Caco-2 (cell line): Measurements from ENCODE around the gene CCDC188. TPM values are rescaled to one million over a fixed set of nuclear protein-coding genes. Genes with fewer than 3 reads are reported as not detected.

ENCODE experiments used
- BruUV-seq: library from RNA; stranded (reverse); fragments of 400-500 nt; replicated peaks from 2 replicates; lab custom pipeline; 2021; lab: Mats Ljungman, UMichigan
- CTCF ChIA-PET: fragments of 300-600 bp; sonication (Branson Sonifier 250); formaldehyde crosslinking; loops from one replicate; lab custom pipeline; 2022; ENCODE audit warnings: antibody characterized with exemption; lab: Charles Lee
- POLR2A ChIA-PET: fragments of 300-600 bp; sonication (Branson Sonifier 250); formaldehyde crosslinking; loops from one replicate; lab custom pipeline; 2022; ENCODE audit warnings: antibody characterized with exemption; lab: Charles Lee
- DNase-seq, 2 experiments: peaks; one replicate each; pipeline versions ENCODE4 v3.0.0 to v3.0.0-alpha.2; 2020 to 2022
- H3K27me3 ChIP-seq: replicated peaks from 2 replicates; pipeline ENCODE4 v1.6.0; 2011; ENCODE audit warnings: low read length; ENCODE audit not compliant: control insufficient read depth, insufficient read depth
- H3K36me3 ChIP-seq: 2 replicates; pipeline ENCODE4 v1.5.1; 2011; ENCODE audit warnings: low read length; ENCODE audit not compliant: control insufficient read depth, insufficient read depth
- H3K4me1 ChIP-seq: fragments of 250-450 bp; sonication (Bioruptor Pico); 2 replicates; pipeline ENCODE4 v1.5.1; 2020; ENCODE audit warnings: mild to moderate bottlenecking
- H3K4me3 ChIP-seq: 2 replicates; pipeline ENCODE4 v1.5.1; 2011; ENCODE audit warnings: low read depth, mild to moderate bottlenecking, control low read depth, low read length
- H3K9me3 ChIP-seq: fragments of 250-450 bp; sonication (Bioruptor Pico); 2 replicates; pipeline ENCODE4 v1.5.1; 2020; ENCODE audit warnings: mild to moderate bottlenecking, moderate library complexity
- H3K27ac Mint-ChIP-seq: one replicate; pipeline ENCODE4 v1.8.0; 2022; ENCODE audit warnings: mixed read lengths; ENCODE audit not compliant: unreplicated experiment
- H3K27me3 Mint-ChIP-seq: one replicate; pipeline ENCODE4 v1.8.0; 2022; ENCODE audit warnings: mixed read lengths; ENCODE audit not compliant: insufficient read depth, unreplicated experiment
- H3K36me3 Mint-ChIP-seq: one replicate; pipeline ENCODE4 v1.8.0; 2022; ENCODE audit warnings: mild to moderate bottlenecking, mixed read lengths; ENCODE audit not compliant: insufficient read depth, unreplicated experiment
- H3K4me1 Mint-ChIP-seq: one replicate; pipeline ENCODE4 v1.8.0; 2022; ENCODE audit warnings: low read depth, mixed read lengths; ENCODE audit not compliant: unreplicated experiment
- H3K4me3 Mint-ChIP-seq: one replicate; pipeline ENCODE4 v1.8.0; 2022; ENCODE audit warnings: mild to moderate bottlenecking, moderate library complexity, mixed read lengths; ENCODE audit not compliant: unreplicated experiment
- H3K9me3 Mint-ChIP-seq: one replicate; pipeline ENCODE4 v1.8.0; 2022; ENCODE audit warnings: mixed read lengths; ENCODE audit not compliant: unreplicated experiment
- CTCF ChIP-seq, 2 experiments: fragments of 200-600 bp in 1 of 2; IDR thresholded peaks; 1 replicate in 1 of 2; 2 replicates in 1 of 2; pipeline versions ENCODE4 v1.5.1 to v1.8.0; 2011 to 2022; ENCODE audit warnings: antibody characterized with exemption in 1 of 2, control low read depth in 1 of 2, inconsistent platforms in 1 of 2, low read depth in 1 of 2, low read length in 1 of 2, mild to moderate bottlenecking in 1 of 2, moderate library complexity in 1 of 2; ENCODE audit not compliant: insufficient read depth in 1 of 2, severe bottlenecking in 1 of 2, unreplicated experiment in 1 of 2
- intact Hi-C: fragments of 100-400 bp; cut with micrococcal nuclease; formaldehyde crosslinking; loops from one replicate; pipeline ENCODE4 v1.10.0; 2022; ENCODE audit not compliant: unreplicated experiment
- total RNA-seq: library from RNA; stranded (reverse); gene quantifications from 2 replicates; pipeline ENCODE4 v1.2.3, GENCODE V29; 2022

CCDC188 gene
- total RNA-seq, 1 experiment from 2014 or later, result not detected

- Mint-ChIP-seq H3K27ac (peak within 1 kb of the TSS; percentile 87), H3K27me3 (no peaks in the 10 kb centered on the region), H3K4me3 (peak within 1 kb of the TSS; percentile 81), H3K36me3 (peaks cover 90% of the 10 kb centered on the region), H3K4me1 (peaks cover 6% of the 10 kb centered on the region), H3K9me3 (no peaks in the 10 kb centered on the region)
- Histone ChIP-seq H3K4me1 (peaks cover 22% of the 10 kb centered on the region), H3K9me3 (no peaks in the 10 kb centered on the region; the same call in 1 of the 2 replicates), H3K27me3 (no peaks in the 10 kb centered on the region), H3K4me3 (peak within 1 kb of the TSS; percentile 87), H3K36me3 (peaks cover 5% of the 10 kb centered on the region)
- no TSS peak for BruUV-seq
- ChIA-PET POLR2A (interaction anchor here (0.6 to 1.2 kb wide), 6 partner anchors 9 to 175 kb away, joined by 3 to 7 read pairs (median 4); partner anchors contain the start of genes COMT, DGCR8, TANGO2 and TXNRD2), CTCF (interaction anchor here (0.6 to 1.4 kb wide), 3 partner anchors 10 to 154 kb away, joined by 3 to 5 read pairs (median 5); no protein-coding TSS in a partner anchor)
- intact Hi-C loops, result loop anchor here (1.0 to 10.0 kb wide), 2 partner anchors 37 to 152 kb away; partner anchors contain the start of gene DGCR8
- DNase-seq, result peak; percentile 97 to 99
- TF ChIP-seq CTCF (IDR thresholded peaks at IDR 0.05; ENCODE audit: insufficient read depth in 1 of 2, low read depth in 1 of 2, low read length in 1 of 2, severe bottlenecking in 1 of 2, unreplicated experiment in 1 of 2), result peak in 1 of 2 experiments; percentile 17
These were observed 33.8 kb downstream of the CCDC188 start, which contains the start of gene TRMT2A for GRCh38 chr22:20116951-20117632. Gene TRMT2A, minus strand, starts transcription at chr22:20117226. Its CDS starts 320 bp downstream, at chr22:20116906.

GRCh38 chr22:20116376-20116950, 34.4 kb downstream of the CCDC188 start:
- TF ChIP-seq CTCF (IDR thresholded peaks at IDR 0.05; ENCODE audit: insufficient read depth in 1 of 2, low read depth in 1 of 2, low read length in 1 of 2, severe bottlenecking in 1 of 2, unreplicated experiment in 1 of 2), result no peak
- Mint-ChIP-seq H3K4me1 (peaks cover 6% of the 10 kb centered on the region), H3K27ac (peak overlapping the region; percentile 87), H3K27me3 (no peaks in the 10 kb centered on the region), H3K9me3 (no peaks in the 10 kb centered on the region), H3K36me3 (peaks cover 90% of the 10 kb centered on the region), H3K4me3 (peak overlapping the region; percentile 81)
- POLR2A ChIA-PET, result interaction anchor here (0.6 to 1.2 kb wide), 3 partner anchors 37 to 95 kb away, joined by 3 to 4 read pairs (median 4); partner anchors contain the start of gene TANGO2
- H3K9me3 ChIP-seq, result no peaks in the 10 kb centered on the region; the same call in 1 of the 2 replicates
- peaks cover 22% of the 10 kb centered on the region for H3K4me1 ChIP-seq
- intact Hi-C loops, result loop anchor here (10.0 kb wide), 1 partner anchor 152 kb away; no protein-coding TSS in a partner anchor
- H3K4me3 ChIP-seq, result peak overlapping the region; percentile 81
- TSS peak; percentile 55 for BruUV-seq
- peaks cover 5% of the 10 kb centered on the region for H3K36me3 ChIP-seq
- DNase-seq, result no peak
- no peaks in the 10 kb centered on the region for H3K27me3 ChIP-seq
- CTCF ChIA-PET, result interaction anchor here (1.3 to 1.4 kb wide), 2 partner anchors 13 to 154 kb away, joined by 3 to 5 read pairs; no protein-coding TSS in a partner anchor
